Nephron progenitor cell (in vitro differentiated cells): ENCODE data around the gene PHTF1.

Experiments used
- DNase-seq: peaks from one replicate; pipeline ENCODE4 v3.0.0; 2021
- H3K27ac Mint-ChIP-seq: 2 replicates; pipeline ENCODE4 v1.8.0; 2021; ENCODE audit warnings: mild to moderate bottlenecking, moderate library complexity, mixed read lengths
- H3K27me3 Mint-ChIP-seq: 2 replicates; pipeline ENCODE4 v1.8.0; 2021; ENCODE audit warnings: mild to moderate bottlenecking, low read depth, mixed read lengths; ENCODE audit not compliant: poor library complexity
- H3K36me3 Mint-ChIP-seq: 2 replicates; pipeline ENCODE4 v1.8.0; 2021; ENCODE audit warnings: low read depth, mixed read lengths
- H3K4me1 Mint-ChIP-seq: 2 replicates; pipeline ENCODE4 v1.8.0; 2021; ENCODE audit warnings: mixed read lengths
- H3K4me3 Mint-ChIP-seq: 2 replicates; pipeline ENCODE4 v1.8.0; 2021; ENCODE audit warnings: mild to moderate bottlenecking, moderate library complexity, mixed read lengths
- H3K9me3 Mint-ChIP-seq: 2 replicates; pipeline ENCODE4 v1.8.0; 2021; ENCODE audit warnings: mild to moderate bottlenecking, moderate library complexity, mixed read lengths
- CTCF ChIP-seq: fragments of 200-600 bp; sonication (generic); IDR thresholded peaks from 2 replicates; pipeline ENCODE4 v1.5.0; 2021; ENCODE audit warnings: antibody characterized with exemption

Gene PHTF1

GRCh38 chr1:113751114-113751513, 8.2 kb downstream of the PHTF1 start:
- no peak overlapping the region for H3K27ac Mint-ChIP-seq
- peaks cover 3% of the 10 kb centered on the region for H3K27me3 Mint-ChIP-seq
- H3K9me3 Mint-ChIP-seq: peaks cover 7% of the 10 kb centered on the region
- H3K36me3 Mint-ChIP-seq: peaks cover 83% of the 10 kb centered on the region
- no peak for TF ChIP-seq CTCF
- H3K4me1 Mint-ChIP-seq: peaks cover 9% of the 10 kb centered on the region
- H3K4me3 Mint-ChIP-seq: no peak overlapping the region
- no peak for DNase-seq

GRCh38 chr1:113749402-113749801, 9.9 kb downstream of the PHTF1 start:
- Mint-ChIP-seq H3K36me3 (peaks cover 80% of the 10 kb centered on the region), H3K4me3 (no peak overlapping the region), H3K9me3 (peaks cover 16% of the 10 kb centered on the region), H3K27me3 (peaks cover 3% of the 10 kb centered on the region), H3K4me1 (no peaks in the 10 kb centered on the region), H3K27ac (peak overlapping the region; percentile 2)
- no peak for DNase-seq
- no peak for TF ChIP-seq CTCF

GRCh38 chr1:113747376-113747775, 11.9 kb downstream of the PHTF1 start:
- Mint-ChIP-seq H3K36me3 (peaks cover 74% of the 10 kb centered on the region), H3K4me1 (no peaks in the 10 kb centered on the region), H3K4me3 (no peak overlapping the region), H3K27me3 (peaks cover 3% of the 10 kb centered on the region), H3K9me3 (peaks cover 16% of the 10 kb centered on the region), H3K27ac (no peak overlapping the region)
- TF ChIP-seq CTCF: no peak
- no peak for DNase-seq

- Mint-ChIP-seq H3K4me3 (no peak overlapping the region), H3K4me1 (no peaks in the 10 kb centered on the region), H3K9me3 (peaks cover 16% of the 10 kb centered on the region), H3K27ac (no peak overlapping the region), H3K27me3 (peaks cover 3% of the 10 kb centered on the region), H3K36me3 (peaks cover 70% of the 10 kb centered on the region)
- DNase-seq: no peak
- no peak for TF ChIP-seq CTCF
These were observed 13.9 kb downstream of the PHTF1 start for GRCh38 chr1:113745425-113745824.

- Mint-ChIP-seq H3K27me3 (no peaks in the 10 kb centered on the region), H3K4me3 (no peak overlapping the region), H3K4me1 (no peaks in the 10 kb centered on the region), H3K36me3 (peaks cover 72% of the 10 kb centered on the region), H3K9me3 (peaks cover 16% of the 10 kb centered on the region), H3K27ac (peak overlapping the region; percentile 72)
- DNase-seq: no peak
- no peak for TF ChIP-seq CTCF
These were observed 15.2 kb downstream of the PHTF1 start for GRCh38 chr1:113744114-113744513.

- no peak overlapping the region for H3K4me3 Mint-ChIP-seq
- H3K4me1 Mint-ChIP-seq: no peaks in the 10 kb centered on the region
- H3K27ac Mint-ChIP-seq: no peak overlapping the region
- no peak for DNase-seq
- no peak for TF ChIP-seq CTCF
- H3K27me3 Mint-ChIP-seq: no peaks in the 10 kb centered on the region
- peaks cover 64% of the 10 kb centered on the region for H3K36me3 Mint-ChIP-seq
- peaks cover 16% of the 10 kb centered on the region for H3K9me3 Mint-ChIP-seq
These were observed 16.8 kb downstream of the PHTF1 start for GRCh38 chr1:113742515-113742914.
